Activated T-cell treated with anti-CD3 and anti-CD28 coated beads for 24 hours (primary cell): ENCODE data around the gene MCM5.
"Not testable (repeated sequence)": the region's sequence is repeated elsewhere in the genome, so short reads cannot be mapped to it uniquely, and the experiment has no call there.

Experiments used
- DNase-seq: peaks from one replicate; pipeline ENCODE4 v3.0.0-alpha.2; 2020; ENCODE audit warnings: low read depth

Gene MCM5

GRCh38 chr22:35432228-35432905, 32.4 kb downstream of the MCM5 start:
- no peak for DNase-seq

- DNase-seq: no peak
Observed at GRCh38 chr22:35434061-35434710, 34.2 kb downstream of the MCM5 start.

GRCh38 chr22:35435201-35435740, 35.3 kb downstream of the MCM5 start:
- DNase-seq: no peak

GRCh38 chr22:35436421-35436820, 36.5 kb downstream of the MCM5 start:
- DNase-seq: no peak

- no peak for DNase-seq
Observed at GRCh38 chr22:35437049-35437448, 37.1 kb downstream of the MCM5 start.

- not testable (repeated sequence) for DNase-seq
Observed at GRCh38 chr22:35438673-35439364, 38.9 kb downstream of the MCM5 start.

- DNase-seq: no peak
Observed at GRCh38 chr22:35439365-35439717, 39.4 kb downstream of the MCM5 start.

GRCh38 chr22:35440129-35440528, 40.2 kb downstream of the MCM5 start:
- no peak for DNase-seq

GRCh38 chr22:35441489-35442100, 41.7 kb downstream of the MCM5 start:
- DNase-seq: no peak

- no peak for DNase-seq
Observed at GRCh38 chr22:35442471-35442870, 42.5 kb downstream of the MCM5 start.

GRCh38 chr22:35443338-35443737, 43.4 kb downstream of the MCM5 start:
- DNase-seq: no peak

GRCh38 chr22:35443790-35444684, 44.1 kb downstream of the MCM5 start:
- DNase-seq: no peak

- DNase-seq: no peak
Observed at GRCh38 chr22:35444685-35445399, 44.9 kb downstream of the MCM5 start.

GRCh38 chr22:35445933-35446332, 46.0 kb downstream of the MCM5 start:
- no peak for DNase-seq

GRCh38 chr22:35446365-35446764, 46.4 kb downstream of the MCM5 start:
- no peak for DNase-seq

- no peak for DNase-seq
Observed at GRCh38 chr22:35448523-35448922, 48.6 kb downstream of the MCM5 start.

GRCh38 chr22:35449829-35450689, 50.1 kb downstream of the MCM5 start:
- DNase-seq: no peak

- no peak for DNase-seq
Observed at GRCh38 chr22:35450824-35451569, 51.1 kb downstream of the MCM5 start.

- DNase-seq: no peak
Observed at GRCh38 chr22:35451592-35451991, 51.7 kb downstream of the MCM5 start.
